NB4 (cell line): Measurements from ENCODE around the gene ST3GAL5.
A peak's percentile ranks its signal among the peaks of the same experiment; 100 is the strongest.

Source experiments
- DNase-seq: peaks from one replicate; pipeline ENCODE4 v3.0.0; 2010; ENCODE audit warnings: low read depth
- H3K4me3 ChIP-seq: one replicate; pipeline ENCODE4 v1.5.1; 2011; ENCODE audit warnings: mild to moderate bottlenecking, low read depth, low read length, moderate library complexity
- MYC ChIP-seq: IDR thresholded peaks from 2 replicates; pipeline ENCODE4 v1.6.1; 2011; ENCODE audit warnings: low read depth, low read length
- POLR2A ChIP-seq: IDR thresholded peaks from 2 replicates; pipeline ENCODE4 v1.6.1; 2011; ENCODE audit warnings: mild to moderate bottlenecking; ENCODE audit not compliant: insufficient read length; ENCODE audit errors: extremely low read depth
- TF ChIP-seq, protein P1 (sequence below): IDR thresholded peaks from one replicate; pipeline ENCODE4 v1.5.1; 2012; ENCODE audit warnings: low read depth, low read length
- TF ChIP-seq, protein P2 (sequence below): IDR thresholded peaks from 2 replicates; pipeline ENCODE4 v1.6.1; 2011; ENCODE audit warnings: low read depth, low read length

ST3GAL5 gene

DNA sequence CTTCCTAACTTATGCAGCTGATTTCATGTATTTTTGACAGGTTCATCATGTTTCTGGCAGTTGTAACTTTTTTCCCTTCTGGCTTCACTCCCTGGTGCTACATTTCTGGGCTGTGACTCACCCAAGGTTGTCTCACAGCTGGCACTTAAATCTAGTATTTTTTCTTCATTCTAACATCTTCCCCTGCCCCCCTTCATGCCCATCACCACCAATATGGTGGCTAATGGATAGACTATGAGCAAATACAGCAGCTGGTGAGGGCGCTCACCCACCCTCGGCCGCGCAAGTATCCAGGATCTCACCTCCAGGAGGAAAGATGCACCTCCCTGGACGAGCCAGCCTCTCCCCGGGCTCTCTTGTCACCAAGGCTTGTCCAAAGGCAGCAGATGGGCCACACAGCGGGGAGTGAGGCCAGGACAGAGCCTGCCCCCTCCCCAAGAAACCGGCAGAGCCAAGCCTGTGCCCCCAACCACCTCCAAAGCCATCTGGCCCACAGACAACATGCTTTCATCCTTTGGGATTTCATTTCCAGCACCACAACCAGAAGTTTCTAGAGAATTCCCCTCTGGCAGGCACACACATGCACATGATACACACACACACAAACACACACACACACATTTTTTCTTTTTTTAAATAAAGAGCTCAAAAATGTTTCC, 95.9 kb downstream of the ST3GAL5 start:
- no peak for DNase-seq
- no peak overlapping the region for H3K4me3 ChIP-seq
- TF ChIP-seq MYC (no peak), POLR2A (no peak)
- TF ChIP-seq, protein P1, sequence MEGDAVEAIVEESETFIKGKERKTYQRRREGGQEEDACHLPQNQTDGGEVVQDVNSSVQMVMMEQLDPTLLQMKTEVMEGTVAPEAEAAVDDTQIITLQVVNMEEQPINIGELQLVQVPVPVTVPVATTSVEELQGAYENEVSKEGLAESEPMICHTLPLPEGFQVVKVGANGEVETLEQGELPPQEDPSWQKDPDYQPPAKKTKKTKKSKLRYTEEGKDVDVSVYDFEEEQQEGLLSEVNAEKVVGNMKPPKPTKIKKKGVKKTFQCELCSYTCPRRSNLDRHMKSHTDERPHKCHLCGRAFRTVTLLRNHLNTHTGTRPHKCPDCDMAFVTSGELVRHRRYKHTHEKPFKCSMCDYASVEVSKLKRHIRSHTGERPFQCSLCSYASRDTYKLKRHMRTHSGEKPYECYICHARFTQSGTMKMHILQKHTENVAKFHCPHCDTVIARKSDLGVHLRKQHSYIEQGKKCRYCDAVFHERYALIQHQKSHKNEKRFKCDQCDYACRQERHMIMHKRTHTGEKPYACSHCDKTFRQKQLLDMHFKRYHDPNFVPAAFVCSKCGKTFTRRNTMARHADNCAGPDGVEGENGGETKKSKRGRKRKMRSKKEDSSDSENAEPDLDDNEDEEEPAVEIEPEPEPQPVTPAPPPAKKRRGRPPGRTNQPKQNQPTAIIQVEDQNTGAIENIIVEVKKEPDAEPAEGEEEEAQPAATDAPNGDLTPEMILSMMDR: no peak
- TF ChIP-seq, protein P2, sequence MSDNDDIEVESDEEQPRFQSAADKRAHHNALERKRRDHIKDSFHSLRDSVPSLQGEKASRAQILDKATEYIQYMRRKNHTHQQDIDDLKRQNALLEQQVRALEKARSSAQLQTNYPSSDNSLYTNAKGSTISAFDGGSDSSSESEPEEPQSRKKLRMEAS: no peak

DNA sequence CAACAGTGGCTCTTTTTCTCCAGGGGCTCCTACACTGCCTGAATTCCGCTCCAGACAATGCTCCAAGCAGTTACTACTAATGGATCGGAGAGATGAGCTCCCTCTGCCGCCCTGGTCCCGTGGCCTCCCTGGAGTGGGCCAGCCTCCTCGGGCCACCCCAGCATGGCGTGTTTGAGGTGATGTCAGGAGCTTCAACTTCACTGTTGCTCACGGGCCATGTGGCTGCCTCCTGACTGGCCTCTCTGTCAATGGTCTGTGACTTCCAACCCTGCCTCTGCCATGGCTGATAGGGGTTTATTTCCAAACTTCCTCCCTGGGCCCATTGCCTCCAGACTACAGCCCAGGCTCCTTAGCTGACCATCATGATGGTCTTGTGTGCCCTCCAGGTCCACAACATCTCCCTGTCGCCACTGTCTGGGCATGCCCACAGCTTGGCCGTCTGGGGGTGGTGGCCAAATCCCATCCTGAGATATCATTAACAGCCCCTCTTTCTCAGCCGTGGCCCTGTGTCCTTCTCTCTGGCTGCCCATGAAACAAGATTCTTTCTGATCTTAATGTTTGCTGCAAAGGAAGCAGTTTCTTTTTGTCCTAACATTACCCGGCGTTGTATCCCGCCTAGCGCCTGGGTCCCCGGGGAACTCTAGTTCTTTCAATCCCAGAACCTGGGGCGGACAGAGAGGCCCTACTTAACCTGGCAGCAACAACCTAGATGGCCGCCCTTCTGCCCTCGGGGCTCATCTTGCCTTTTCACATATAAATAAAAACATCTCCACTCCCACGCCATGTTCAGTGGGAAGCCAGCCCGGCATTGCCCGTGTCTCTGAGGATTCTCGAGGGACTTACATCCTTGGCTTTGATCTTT, 96.9 kb downstream of the ST3GAL5 start:
- DNase-seq: no peak
- no peak overlapping the region for H3K4me3 ChIP-seq
- TF ChIP-seq, protein P1: no peak
- TF ChIP-seq POLR2A: no peak
- TF ChIP-seq, protein P2: no peak
- no peak for TF ChIP-seq MYC

DNA sequence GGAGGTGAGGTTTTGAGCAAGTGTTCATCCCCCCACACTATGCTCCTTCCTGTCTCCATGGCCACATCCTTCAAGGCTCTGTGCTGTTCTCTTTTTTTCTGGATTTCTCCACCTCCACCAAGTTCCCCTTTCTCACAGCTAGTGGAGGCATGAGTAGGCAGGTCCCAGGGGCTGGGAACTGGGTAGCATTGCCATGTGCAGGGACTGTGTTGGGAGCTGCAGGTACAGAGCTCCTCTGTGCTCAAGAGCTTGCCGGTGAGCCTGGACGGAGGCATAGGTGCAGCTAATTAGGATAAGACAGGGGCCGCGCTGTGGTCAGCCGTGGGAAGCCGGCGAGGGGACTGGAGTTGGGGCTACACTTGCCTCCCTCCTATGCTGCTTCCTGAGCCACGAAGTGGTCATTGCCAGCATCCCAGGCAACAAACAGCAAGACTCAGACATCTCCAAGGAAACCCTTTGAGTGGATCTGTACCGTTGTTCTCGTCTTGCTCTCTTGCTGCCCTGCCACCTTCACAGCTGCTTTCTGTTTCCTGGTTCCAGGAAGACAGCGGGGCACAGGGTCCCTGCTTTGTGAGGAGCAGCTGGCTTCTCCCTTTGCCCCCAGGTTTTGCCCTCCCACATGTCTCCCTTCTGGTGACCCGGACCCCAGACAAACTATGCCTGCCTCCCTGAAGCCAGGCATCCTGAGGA, 98.1 kb downstream of the ST3GAL5 start:
- H3K4me3 ChIP-seq: no peak overlapping the region
- TF ChIP-seq MYC (0 out of 2 replicates have a peak, but pooled peaks have one; percentile 27), POLR2A (no peak)
- peak; percentile 87 for DNase-seq

DNA sequence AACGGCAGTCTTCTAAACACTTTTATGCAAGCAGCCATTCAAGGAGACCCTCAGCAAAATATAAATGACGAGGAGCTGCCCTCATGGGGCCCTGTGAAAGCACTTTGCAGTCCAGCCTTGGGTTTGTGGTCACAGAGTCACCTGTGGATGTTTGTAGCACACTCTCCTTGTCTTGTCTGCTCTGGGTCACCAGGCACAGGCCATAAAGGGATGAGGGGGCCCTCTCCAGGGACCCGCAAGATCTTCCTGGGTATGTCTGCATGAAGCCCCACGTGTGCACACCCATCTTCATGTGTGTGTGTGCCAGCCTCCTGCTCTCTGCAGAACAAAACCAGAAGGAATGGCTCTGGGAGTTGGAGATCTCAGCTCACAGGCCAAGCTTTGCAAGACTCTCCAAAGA, 98.8 kb downstream of the ST3GAL5 start:
- H3K4me3 ChIP-seq: no peak overlapping the region
- DNase-seq: no peak
- TF ChIP-seq MYC: no peak
- TF ChIP-seq, protein P1: no peak
- TF ChIP-seq, protein P2: no peak

DNA sequence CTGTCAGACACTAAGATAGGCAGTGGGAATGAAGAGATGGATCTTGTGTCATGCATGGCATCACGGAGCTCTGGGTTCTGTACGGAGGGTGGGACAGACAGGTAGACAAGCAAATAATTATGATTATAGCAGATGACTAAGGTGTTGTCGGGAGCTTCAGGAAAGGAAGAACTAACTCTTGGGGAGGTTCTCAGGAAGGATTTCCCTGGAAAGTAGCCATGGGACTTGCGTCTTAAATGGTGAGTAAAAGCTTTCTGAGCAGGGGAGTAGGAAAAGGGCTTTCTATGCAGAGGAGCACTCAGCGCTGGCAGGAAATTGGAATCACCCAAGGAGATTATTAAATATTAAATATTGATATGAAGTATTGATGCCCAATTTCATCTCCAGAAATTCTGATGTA, 99.5 kb downstream of the ST3GAL5 start:
- TF ChIP-seq, protein P1: no peak
- TF ChIP-seq POLR2A (no peak), MYC (no peak)
- TF ChIP-seq, protein P2: no peak
- no peak overlapping the region for H3K4me3 ChIP-seq

DNA sequence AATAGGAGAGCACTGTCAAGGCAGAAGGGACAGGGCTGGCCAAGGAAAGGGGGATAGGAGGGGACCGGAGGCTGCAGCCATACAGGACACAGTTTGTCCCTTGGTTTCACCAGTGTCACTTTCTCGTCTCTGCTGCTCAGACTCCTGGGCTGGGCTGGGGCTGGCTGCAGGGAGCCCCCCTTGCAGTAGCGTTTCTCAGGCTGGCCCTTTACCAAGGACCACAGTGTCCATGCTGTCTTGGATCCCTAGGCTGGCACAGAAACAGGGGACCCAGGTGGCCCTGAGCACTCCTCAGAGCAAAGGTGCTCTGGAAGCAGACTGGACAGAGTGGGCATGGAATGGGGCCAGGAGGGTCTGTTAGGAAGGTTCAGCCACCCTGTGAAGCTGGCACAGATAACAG, 100.2 kb downstream of the ST3GAL5 start:
- H3K4me3 ChIP-seq: no peak overlapping the region
- DNase-seq: no peak
- TF ChIP-seq POLR2A (no peak), MYC (no peak)
- TF ChIP-seq, protein P2: no peak
- TF ChIP-seq, protein P1: no peak

More for the DNA sequence above, 99.5 kb downstream of the ST3GAL5 start:
- DNase-seq: no peak
